Neural cell (in vitro differentiated cells): ENCODE data around the gene CNOT9. TPM values are rescaled to one million over a fixed set of nuclear protein-coding genes. Genes with fewer than 3 reads are reported as not detected.
"Not testable (repeated sequence)": the region's sequence is repeated elsewhere in the genome, so short reads cannot be mapped to it uniquely, and the experiment has no call there.

ENCODE experiments used
- H2AFZ ChIP-seq: fragments of 200-600, 300-800 bp; sonication (generic), shearing (Covaris generic); 2 replicates; pipeline ENCODE4 v1.6.0; 2014; ENCODE audit warnings: low read depth, mild to moderate bottlenecking, antibody characterized with exemption, low read length, moderate library complexity
- H3F3A ChIP-seq: fragments of 200-600 bp; shearing (Covaris generic); 2 replicates; pipeline ENCODE4 v1.6.1; 2016; ENCODE audit warnings: mild to moderate bottlenecking, moderate library complexity, mixed read lengths, antibody characterized with exemption, low read length; ENCODE audit not compliant: insufficient read depth, poor library complexity, severe bottlenecking
- H3K27ac ChIP-seq: fragments of 200-600, 300-800 bp; sonication (generic), shearing (Covaris generic); 2 replicates; pipeline ENCODE4 v1.5.1; 2014; ENCODE audit warnings: mild to moderate bottlenecking, low read length, moderate library complexity
- H3K27me3 ChIP-seq: fragments of 300-800, 200-600 bp; sonication (generic), shearing (Covaris generic); 2 replicates; pipeline ENCODE4 v1.6.0; 2014; ENCODE audit warnings: mild to moderate bottlenecking, low read depth, low read length, moderate library complexity; ENCODE audit not compliant: insufficient read depth
- H3K36me3 ChIP-seq: fragments of 300-800, 200-600 bp; sonication (generic), shearing (Covaris generic); 2 replicates; pipeline ENCODE4 v1.5.1; 2014; ENCODE audit warnings: mild to moderate bottlenecking, antibody characterized with exemption, low read length, moderate library complexity; ENCODE audit not compliant: insufficient read depth
- H3K4me2 ChIP-seq: fragments of 300-800, 200-600 bp; sonication (generic), shearing (Covaris generic); 2 replicates; pipeline ENCODE4 v1.6.0; 2014; ENCODE audit warnings: mild to moderate bottlenecking, low read length
- H3K4me3 ChIP-seq: fragments of 300-800, 200-600 bp; sonication (generic), shearing (Covaris generic); 2 replicates; pipeline ENCODE4 v1.5.1; 2014; ENCODE audit warnings: mild to moderate bottlenecking, low read length, moderate library complexity
- H3K79me2 ChIP-seq: fragments of 200-600 bp; shearing (Covaris generic); replicated peaks from 2 replicates; pipeline ENCODE4 v1.6.0; 2014; ENCODE audit warnings: mild to moderate bottlenecking, low read length, moderate library complexity; ENCODE audit not compliant: insufficient read depth
- H3K9ac ChIP-seq: fragments of 300-800, 200-600 bp; sonication (generic), shearing (Covaris generic); 2 replicates; pipeline ENCODE4 v1.6.1; 2016; ENCODE audit warnings: mild to moderate bottlenecking, low read length, mixed read lengths
- H3K9me2 ChIP-seq: fragments of 200-600 bp; shearing (Covaris generic); 2 replicates; pipeline ENCODE4 v1.6.1; 2016; ENCODE audit warnings: mild to moderate bottlenecking, low read length, mixed read lengths; ENCODE audit not compliant: insufficient read depth
- H3K9me3 ChIP-seq: fragments of 200-600, 300-800 bp; sonication (generic), shearing (Covaris generic); 2 replicates; pipeline ENCODE4 v1.6.1; 2016; ENCODE audit warnings: mild to moderate bottlenecking, mixed run types, low read length, moderate library complexity, mixed read lengths
- H4K20me1 ChIP-seq: fragments of 200-600 bp; shearing (Covaris generic); 2 replicates; pipeline ENCODE4 v1.6.1; 2016; ENCODE audit warnings: mild to moderate bottlenecking, mixed run types; ENCODE audit not compliant: insufficient read depth
- CTCF ChIP-seq: fragments of 450-650 bp; IDR thresholded peaks from 2 replicates; pipeline ENCODE4 v1.5.1; 2014; ENCODE audit warnings: antibody characterized with exemption, mild to moderate bottlenecking, moderate library complexity; ENCODE audit not compliant: poor library complexity, severe bottlenecking
- EP300 ChIP-seq: fragments of 450-650 bp; conservative IDR thresholded peaks from 2 replicates; pipeline ENCODE4 v1.6.1; 2014; ENCODE audit warnings: antibody characterized with exemption, mild to moderate bottlenecking, moderate library complexity; ENCODE audit not compliant: poor library complexity, severe bottlenecking
- EZH2 ChIP-seq: fragments of 200-600, 300-800 bp; shearing (Covaris generic), sonication (generic); IDR thresholded peaks from 2 replicates; pipeline ENCODE4 v1.6.1; 2014; ENCODE audit warnings: antibody characterized with exemption, low read length, borderline replicate concordance, mild to moderate bottlenecking; ENCODE audit not compliant: insufficient read depth, poor library complexity, severe bottlenecking
- MXI1 ChIP-seq: fragments of 450-650 bp; conservative IDR thresholded peaks from 2 replicates; pipeline ENCODE4 v1.6.1; 2014; ENCODE audit warnings: antibody characterized with exemption, mild to moderate bottlenecking; ENCODE audit not compliant: poor library complexity, severe bottlenecking
- POLR2AphosphoS5 ChIP-seq: IDR thresholded peaks from 2 replicates; pipeline ENCODE4 v1.6.1; 2012
- RAD21 ChIP-seq: fragments of 450-650 bp; conservative IDR thresholded peaks from 2 replicates; pipeline ENCODE4 v1.6.1; 2014; ENCODE audit warnings: antibody characterized with exemption, mild to moderate bottlenecking, moderate library complexity
- REST ChIP-seq: IDR thresholded peaks from 2 replicates; pipeline ENCODE4 v1.6.1; 2012; ENCODE audit warnings: borderline replicate concordance
- SMC3 ChIP-seq: fragments of 450-650 bp; conservative IDR thresholded peaks from 2 replicates; pipeline ENCODE4 v1.6.1; 2014; ENCODE audit warnings: antibody characterized with exemption, mild to moderate bottlenecking, moderate library complexity; ENCODE audit not compliant: poor library complexity
- TAF1 ChIP-seq: IDR thresholded peaks from 2 replicates; pipeline ENCODE4 v1.6.1; 2012; ENCODE audit warnings: low read depth
- polyA plus RNA-seq: library from polyadenylated mRNA; depleted of rRNA; stranded (reverse); fragments of >200 nt; gene quantifications from 2 replicates; pipeline ENCODE4 v1.2.3, GENCODE V29; 2014

The CNOT9 gene
- polyA plus RNA-seq, 1 donor from 2014 or later: 72.1 TPM

- Histone ChIP-seq H3K9me3 (no peaks in the 10 kb centered on the region), H3K9me2 (no peaks in the 10 kb centered on the region), H3K36me3 (peaks cover 2% of the 10 kb centered on the region), H3K9ac (no peak overlapping the region), H3K27me3 (no peaks in the 10 kb centered on the region), H3F3A (no peaks in the 10 kb centered on the region), H2AFZ (no peak overlapping the region), H3K27ac (no peak overlapping the region), H4K20me1 (no peaks in the 10 kb centered on the region), H3K4me3 (no peak overlapping the region), H3K4me2 (no peak overlapping the region), H3K79me2 (no peaks in the 10 kb centered on the region)
- no peak for TF ChIP-seq RAD21
- no peak for TF ChIP-seq CTCF
- TF ChIP-seq SMC3: no peak
- no peak for TF ChIP-seq TAF1
- no peak for TF ChIP-seq REST
- TF ChIP-seq POLR2AphosphoS5: no peak
- no peak for TF ChIP-seq EP300
- no peak for TF ChIP-seq MXI1
- TF ChIP-seq EZH2: no peak
Observed at GRCh38 chr2:218547978-218548377, 20.7 kb upstream of the CNOT9 start.

GRCh38 chr2:218554225-218554624 lies 14.4 kb upstream of the CNOT9 start:
- not testable (repeated sequence) for H4K20me1 ChIP-seq, H3K79me2 ChIP-seq, H3K4me3 ChIP-seq, H3F3A ChIP-seq, H3K9me2 ChIP-seq, H2AFZ ChIP-seq, H3K27me3 ChIP-seq, H3K9ac ChIP-seq, H3K9me3 ChIP-seq, H3K4me2 ChIP-seq, H3K27ac ChIP-seq
- H3K36me3 ChIP-seq: peaks cover 12% of the 10 kb centered on the region

GRCh38 chr2:218555527-218555926 lies 13.1 kb upstream of the CNOT9 start:
- H3K4me2 ChIP-seq: no peak overlapping the region
- no peak overlapping the region for H2AFZ ChIP-seq
- H3K9me3 ChIP-seq: no peaks in the 10 kb centered on the region
- no peaks in the 10 kb centered on the region for H4K20me1 ChIP-seq
- H3K27me3 ChIP-seq: no peaks in the 10 kb centered on the region
- H3K27ac ChIP-seq: no peak overlapping the region
- peaks cover 12% of the 10 kb centered on the region for H3K36me3 ChIP-seq
- TF ChIP-seq POLR2AphosphoS5: no peak
- TF ChIP-seq RAD21: no peak
- no peak for TF ChIP-seq SMC3
- no peak for TF ChIP-seq EZH2
- TF ChIP-seq MXI1: no peak
- TF ChIP-seq REST: no peak
- no peak for TF ChIP-seq TAF1
- no peak for TF ChIP-seq EP300
- TF ChIP-seq CTCF: no peak
- H3K9ac ChIP-seq: no peak overlapping the region
- H3K79me2 ChIP-seq: no peaks in the 10 kb centered on the region
- no peaks in the 10 kb centered on the region for H3F3A ChIP-seq
- no peaks in the 10 kb centered on the region for H3K9me2 ChIP-seq
- no peak overlapping the region for H3K4me3 ChIP-seq
